HUES48 (cell line): ENCODE results near the gene CREG2.
"Not testable (repeated sequence)": the region's sequence is repeated elsewhere in the genome, so short reads cannot be mapped to it uniquely, and the experiment has no call there.

Experiments
- H3K27ac ChIP-seq: one replicate; pipeline ENCODE4 v1.7.0; 2013; ENCODE audit warnings: low read depth, low read length, inconsistent platforms
- H3K27me3 ChIP-seq: 2 replicates; pipeline ENCODE4 v1.6.1; 2013; ENCODE audit warnings: mild to moderate bottlenecking, low read length; ENCODE audit not compliant: control insufficient read depth, insufficient read depth
- H3K36me3 ChIP-seq: 2 replicates; pipeline ENCODE4 v1.6.1; 2013; ENCODE audit warnings: low read length; ENCODE audit not compliant: control insufficient read depth, insufficient read depth
- H3K4me1 ChIP-seq: 2 replicates; pipeline ENCODE4 v1.6.1; 2013; ENCODE audit warnings: mild to moderate bottlenecking, low read length; ENCODE audit not compliant: control insufficient read depth, insufficient read depth
- H3K4me3 ChIP-seq: 2 replicates; pipeline ENCODE4 v1.5.1; 2013; ENCODE audit warnings: mild to moderate bottlenecking, low read depth, low read length
- H3K9ac ChIP-seq: 2 replicates; pipeline ENCODE4 v1.6.1; 2013; ENCODE audit warnings: mild to moderate bottlenecking, low read depth, low read length, moderate library complexity
- H3K9me3 ChIP-seq: 2 replicates; pipeline ENCODE4 v1.6.1; 2013; ENCODE audit warnings: low read length; ENCODE audit not compliant: control insufficient read depth, insufficient read depth

CREG2 gene

GRCh38 chr2:101359410-101359954, 27.8 kb downstream of the CREG2 start:
- H3K4me3 ChIP-seq, result no peak overlapping the region
- H3K9ac ChIP-seq, result no peak overlapping the region
- no peaks in the 10 kb centered on the region for H3K36me3 ChIP-seq
- no peaks in the 10 kb centered on the region for H3K27me3 ChIP-seq
- H3K27ac ChIP-seq, result no peak overlapping the region
- no peaks in the 10 kb centered on the region for H3K9me3 ChIP-seq
- peaks cover 24% of the 10 kb centered on the region for H3K4me1 ChIP-seq

- Histone ChIP-seq H3K4me1 (peaks cover 24% of the 10 kb centered on the region), H3K9ac (no peak overlapping the region), H3K27me3 (no peaks in the 10 kb centered on the region), H3K4me3 (no peak overlapping the region), H3K36me3 (no peaks in the 10 kb centered on the region), H3K27ac (no peak overlapping the region), H3K9me3 (no peaks in the 10 kb centered on the region)
Measured at GRCh38 chr2:101357376-101357775, 29.9 kb downstream of the CREG2 start.

GRCh38 chr2:101356521-101356920, 30.8 kb downstream of the CREG2 start:
- Histone ChIP-seq H3K4me1 (peaks cover 19% of the 10 kb centered on the region), H3K27ac (no peak overlapping the region), H3K9ac (no peak overlapping the region), H3K9me3 (no peaks in the 10 kb centered on the region), H3K36me3 (no peaks in the 10 kb centered on the region), H3K27me3 (no peaks in the 10 kb centered on the region), H3K4me3 (no peak overlapping the region)

GRCh38 chr2:101356055-101356454, 31.2 kb downstream of the CREG2 start:
- Histone ChIP-seq H3K9ac (no peak overlapping the region), H3K4me1 (peaks cover 14% of the 10 kb centered on the region), H3K27me3 (no peaks in the 10 kb centered on the region), H3K27ac (no peak overlapping the region), H3K9me3 (no peaks in the 10 kb centered on the region), H3K36me3 (no peaks in the 10 kb centered on the region), H3K4me3 (no peak overlapping the region)

- no peak overlapping the region for H3K27ac ChIP-seq
- no peak overlapping the region for H3K4me3 ChIP-seq
- H3K9me3 ChIP-seq, result no peaks in the 10 kb centered on the region
- no peaks in the 10 kb centered on the region for H3K27me3 ChIP-seq
- no peaks in the 10 kb centered on the region for H3K36me3 ChIP-seq
- peaks cover 14% of the 10 kb centered on the region for H3K4me1 ChIP-seq
- no peak overlapping the region for H3K9ac ChIP-seq
Measured at GRCh38 chr2:101355401-101356054, 31.8 kb downstream of the CREG2 start.

GRCh38 chr2:101354420-101355311, 32.6 kb downstream of the CREG2 start:
- no peaks in the 10 kb centered on the region for H3K36me3 ChIP-seq
- no peak overlapping the region for H3K4me3 ChIP-seq
- peaks cover 5% of the 10 kb centered on the region for H3K4me1 ChIP-seq
- H3K27me3 ChIP-seq, result no peaks in the 10 kb centered on the region
- no peaks in the 10 kb centered on the region for H3K9me3 ChIP-seq
- no peak overlapping the region for H3K27ac ChIP-seq
- no peak overlapping the region for H3K9ac ChIP-seq

- H3K4me1 ChIP-seq, H3K9ac ChIP-seq, H3K27ac ChIP-seq, H3K27me3 ChIP-seq, H3K36me3 ChIP-seq, H3K9me3 ChIP-seq, H3K4me3 ChIP-seq: not testable (repeated sequence)
Measured at GRCh38 chr2:101352631-101353030, 34.7 kb downstream of the CREG2 start.

- Histone ChIP-seq H3K4me3 (no peak overlapping the region), H3K9me3 (no peaks in the 10 kb centered on the region), H3K4me1 (peaks cover 3% of the 10 kb centered on the region; the same call in 1 of the 2 replicates), H3K36me3 (no peaks in the 10 kb centered on the region), H3K27me3 (no peaks in the 10 kb centered on the region), H3K27ac (no peak overlapping the region), H3K9ac (no peak overlapping the region)
Measured at GRCh38 chr2:101351207-101351606, 36.1 kb downstream of the CREG2 start.

GRCh38 chr2:101349893-101350662, 37.2 kb downstream of the CREG2 start:
- no peak overlapping the region for H3K27ac ChIP-seq
- no peak overlapping the region for H3K9ac ChIP-seq
- no peaks in the 10 kb centered on the region for H3K27me3 ChIP-seq
- peaks cover 3% of the 10 kb centered on the region; the same call in 1 of the 2 replicates for H3K4me1 ChIP-seq
- H3K9me3 ChIP-seq, result no peaks in the 10 kb centered on the region
- H3K36me3 ChIP-seq, result no peaks in the 10 kb centered on the region
- H3K4me3 ChIP-seq, result no peak overlapping the region

- Histone ChIP-seq H3K36me3 (no peaks in the 10 kb centered on the region), H3K4me3 (no peak overlapping the region)
Measured at GRCh38 chr2:101348883-101349282, 38.4 kb downstream of the CREG2 start.

More at GRCh38 chr2:101348883-101349282, 38.4 kb downstream of the CREG2 start:
- no peak overlapping the region for H3K27ac ChIP-seq
- H3K9me3 ChIP-seq, result no peaks in the 10 kb centered on the region
- no peaks in the 10 kb centered on the region for H3K27me3 ChIP-seq
- no peak overlapping the region for H3K9ac ChIP-seq
- no peaks in the 10 kb centered on the region for H3K4me1 ChIP-seq
